SU-DHL-6 (cell line): ENCODE data around the gene TMEM213.

Source experiments
- CTCF ChIP-seq: fragments of 200-600 bp; sonication (generic); IDR thresholded peaks from one replicate; pipeline ENCODE4 v1.5.1; 2017; ENCODE audit warnings: antibody characterized with exemption, mild to moderate bottlenecking, low read length, moderate library complexity; ENCODE audit not compliant: insufficient read depth, poor library complexity, severe bottlenecking
- EZH2phosphoT487 ChIP-seq: fragments of 200-600 bp; sonication (generic), shearing (Covaris generic); conservative IDR thresholded peaks from 2 replicates; pipeline ENCODE4 v1.6.1; 2018; ENCODE audit warnings: mild to moderate bottlenecking, antibody characterized with exemption, low read length, moderate library complexity, mixed read lengths

DNA sequence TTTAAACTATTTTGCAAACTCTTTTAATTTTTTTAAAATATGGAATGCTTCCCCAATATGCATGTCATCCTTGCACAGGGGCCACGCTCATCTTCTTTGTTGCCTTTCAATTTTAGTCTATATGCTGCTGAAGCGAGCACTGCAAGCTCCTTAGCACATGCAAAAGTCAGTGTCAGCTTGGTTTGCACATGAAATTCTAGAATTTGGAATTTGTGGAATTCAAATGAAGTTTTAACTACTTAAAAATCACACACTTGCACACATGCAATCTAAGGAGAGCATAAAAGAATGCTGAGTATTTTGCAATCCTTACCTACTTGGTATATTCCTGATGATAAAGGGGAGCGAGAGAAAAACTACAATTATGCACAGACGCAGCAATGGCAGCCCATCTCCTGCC, 78.5 kb downstream of the TMEM213 start:
- TF ChIP-seq CTCF: no peak
- TF ChIP-seq EZH2phosphoT487: no peak
